IMR-90 (cell line): ENCODE data around the gene PIM1. TPM values are rescaled to one million over a fixed set of nuclear protein-coding genes. Genes with fewer than 3 reads are reported as not detected.

ENCODE experiments used
- ATAC-seq: fragments of 200-7000 bp; cut with Tn5 transposase; 2 replicates; pipeline ENCODE4 v1.9.1; 2020; ENCODE audit warnings: low read depth, mild to moderate bottlenecking, moderate library complexity
- BruUV-seq: library from RNA; stranded (reverse); fragments of 400-500 nt; replicated peaks from 2 replicates; lab custom pipeline; 2021; lab: Mats Ljungman, UMichigan
- CTCF ChIA-PET: fragments of 300-600 bp; formaldehyde crosslinking; extraction: SDS; loops from one replicate; lab custom pipeline; 2021; ENCODE audit warnings: antibody characterized with exemption; lab: Yijun Ruan, JAX
- POLR2A ChIA-PET: fragments of 300-600 bp; sonication (Branson Sonifier 250); formaldehyde crosslinking; loops from one replicate; lab custom pipeline; 2022; ENCODE audit warnings: antibody characterized with exemption; ENCODE audit not compliant: unreplicated experiment; lab: Charles Lee
- DNase-seq: peaks from one replicate; pipeline ENCODE4 v3.0.0; 2013
- H2AFZ ChIP-seq: replicated peaks from 2 replicates; pipeline ENCODE3; 2013; ENCODE audit warnings: low read length, mild to moderate bottlenecking; ENCODE audit not compliant: poor library complexity
- H2AK5ac ChIP-seq: 2 replicates; pipeline ENCODE4 v1.6.1; 2013; ENCODE audit warnings: low read depth, low read length, inconsistent platforms
- H2AK9ac ChIP-seq: replicated peaks from 2 replicates; pipeline ENCODE3; 2013; ENCODE audit warnings: mild to moderate bottlenecking, low read depth, low read length, moderate library complexity; ENCODE audit not compliant: poor library complexity
- H2BK120ac ChIP-seq: 2 replicates; pipeline ENCODE4 v1.6.1; 2013; ENCODE audit warnings: low read depth, low read length, inconsistent platforms
- H2BK15ac ChIP-seq: 3 replicates; pipeline ENCODE4 v1.6.1; 2013; ENCODE audit warnings: low read depth, low read length, inconsistent platforms
- H2BK20ac ChIP-seq: 2 replicates; pipeline ENCODE4 v1.6.1; 2013; ENCODE audit warnings: low read depth, mild to moderate bottlenecking, inconsistent platforms, low read length, moderate library complexity
- H2BK5ac ChIP-seq: 2 replicates; pipeline ENCODE4 v1.6.1; 2013; ENCODE audit warnings: mild to moderate bottlenecking, low read depth, low read length, inconsistent platforms; ENCODE audit not compliant: poor library complexity, severe bottlenecking
- H3K14ac ChIP-seq: replicated peaks from 2 replicates; pipeline ENCODE4 v1.6.1; 2013; ENCODE audit warnings: low read depth, low read length, inconsistent platforms
- H3K18ac ChIP-seq: 2 replicates; pipeline ENCODE4 v1.6.1; 2013; ENCODE audit warnings: low read depth, low read length, control low read depth
- H3K23ac ChIP-seq: 2 replicates; pipeline ENCODE4 v1.6.1; 2013; ENCODE audit warnings: low read depth, low read length, inconsistent platforms
- H3K27ac ChIP-seq: 2 replicates; pipeline ENCODE4 v1.5.1; 2013; ENCODE audit warnings: mild to moderate bottlenecking, control low read depth, low read length; ENCODE audit not compliant: insufficient read depth
- H3K27me3 ChIP-seq: 2 replicates; pipeline ENCODE4 v1.6.1; 2013; ENCODE audit warnings: low read length; ENCODE audit not compliant: control insufficient read depth, insufficient read depth
- H3K36me3 ChIP-seq: 2 replicates; pipeline ENCODE4 v1.6.1; 2013; ENCODE audit warnings: low read length, mixed read lengths; ENCODE audit not compliant: control insufficient read depth, insufficient read depth
- H3K4ac ChIP-seq: 2 replicates; pipeline ENCODE4 v1.6.1; 2013; ENCODE audit warnings: low read depth, low read length, inconsistent platforms
- H3K4me1 ChIP-seq: 2 replicates; pipeline ENCODE4 v1.6.1; 2013; ENCODE audit warnings: low read length, mixed read lengths; ENCODE audit not compliant: control insufficient read depth, insufficient read depth
- H3K4me2 ChIP-seq: 2 replicates; pipeline ENCODE4 v1.6.1; 2013; ENCODE audit warnings: low read depth, mild to moderate bottlenecking, control low read depth, low read length, moderate library complexity
- H3K4me3 ChIP-seq: 2 replicates; pipeline ENCODE4 v1.5.1; 2013; ENCODE audit warnings: low read depth, mild to moderate bottlenecking, control low read depth, low read length, moderate library complexity; ENCODE audit not compliant: insufficient read depth
- H3K56ac ChIP-seq: 2 replicates; pipeline ENCODE4 v1.6.1; 2013; ENCODE audit warnings: low read length, inconsistent platforms; ENCODE audit not compliant: insufficient read depth; ENCODE audit errors: extremely low read depth
- H3K79me1 ChIP-seq, 2 experiments: 2 replicates each; pipeline ENCODE4 v1.6.1; 2013; ENCODE audit warnings: low read length in 2 of 2, inconsistent platforms in 1 of 2, low read depth in 1 of 2
- H3K9ac ChIP-seq: 2 replicates; pipeline ENCODE4 v1.6.1; 2013; ENCODE audit warnings: low read depth, low read length, control low read depth
- H3K9me1 ChIP-seq: 2 replicates; pipeline ENCODE4 v1.6.1; 2013; ENCODE audit warnings: low read length, inconsistent platforms; ENCODE audit not compliant: insufficient read depth
- H3K9me3 ChIP-seq: 2 replicates; pipeline ENCODE4 v1.6.1; 2013; ENCODE audit warnings: low read length; ENCODE audit not compliant: control insufficient read depth, insufficient read depth
- H4K20me1 ChIP-seq: 2 replicates; pipeline ENCODE4 v1.6.1; 2013; ENCODE audit warnings: low read length, inconsistent platforms; ENCODE audit not compliant: insufficient read depth
- H4K5ac ChIP-seq: 2 replicates; pipeline ENCODE4 v1.6.1; 2013; ENCODE audit warnings: mild to moderate bottlenecking, low read depth, low read length, control low read depth
- H4K8ac ChIP-seq, 2 experiments: 2 replicates each; pipeline ENCODE4 v1.6.1; 2013; ENCODE audit warnings: low read depth in 2 of 2, low read length in 2 of 2, control low read depth in 1 of 2, inconsistent platforms in 1 of 2
- H4K91ac ChIP-seq: 2 replicates; pipeline ENCODE4 v1.6.1; 2013; ENCODE audit warnings: low read depth, low read length, inconsistent platforms; ENCODE audit not compliant: insufficient read depth
- BHLHE40 ChIP-seq: fragments of 150-350 bp; IDR thresholded peaks from 2 replicates; pipeline ENCODE4 v1.6.1; 2016; ENCODE audit warnings: mild to moderate bottlenecking, low read depth, low read length
- CEBPB ChIP-seq: IDR thresholded peaks from 2 replicates; pipeline ENCODE4 v1.6.1; 2012; ENCODE audit warnings: low read depth, low read length, improper control_type of control experiment
- CHD1 ChIP-seq: IDR thresholded peaks from 2 replicates; pipeline ENCODE4 v1.6.1; 2012; ENCODE audit warnings: low read depth, low read length, improper control_type of control experiment
- CTCF ChIP-seq: conservative IDR thresholded peaks from 2 replicates; pipeline ENCODE4 v1.5.1; 2012; ENCODE audit warnings: mild to moderate bottlenecking, low read depth, low read length, improper control_type of control experiment
- ELK1 ChIP-seq: fragments of 150-350 bp; IDR thresholded peaks from 2 replicates; pipeline ENCODE4 v1.6.1; 2016; ENCODE audit warnings: low read depth, mild to moderate bottlenecking, low read length, moderate library complexity, borderline replicate concordance
- FOS ChIP-seq: fragments of 150-350 bp; IDR thresholded peaks from 2 replicates; pipeline ENCODE4 v1.6.1; 2016; ENCODE audit warnings: low read depth, low read length
- MAFK ChIP-seq: IDR thresholded peaks from 2 replicates; pipeline ENCODE4 v1.6.1; 2012; ENCODE audit warnings: low read depth, low read length, improper control_type of control experiment
- MXI1 ChIP-seq: IDR thresholded peaks from 2 replicates; pipeline ENCODE4 v1.6.1; 2012; ENCODE audit warnings: low read depth, mild to moderate bottlenecking, low read length, moderate library complexity, borderline replicate concordance
- POLR2A ChIP-seq: IDR thresholded peaks from 2 replicates; pipeline ENCODE4 v1.6.1; 2012; ENCODE audit warnings: mild to moderate bottlenecking, low read depth, low read length
- RAD21 ChIP-seq: IDR thresholded peaks from 2 replicates; pipeline ENCODE4 v1.6.1; 2012; ENCODE audit warnings: low read length, improper control_type of control experiment
- RCOR1 ChIP-seq: IDR thresholded peaks from 2 replicates; pipeline ENCODE4 v1.6.1; 2012; ENCODE audit warnings: mild to moderate bottlenecking, low read length, improper control_type of control experiment; ENCODE audit not compliant: insufficient replicate concordance
- RFX5 ChIP-seq: IDR thresholded peaks from 2 replicates; pipeline ENCODE4 v1.8.0; 2012; ENCODE audit warnings: low read depth, mild to moderate bottlenecking, low read length, moderate library complexity
- SMC3 ChIP-seq: fragments of 150-350 bp; IDR thresholded peaks from 2 replicates; pipeline ENCODE4 v1.6.1; 2016; ENCODE audit warnings: low read depth, mild to moderate bottlenecking, antibody characterized with exemption, low read length, moderate library complexity
- USF2 ChIP-seq: fragments of 150-350 bp; IDR thresholded peaks from 2 replicates; pipeline ENCODE4 v1.6.1; 2017; ENCODE audit warnings: mild to moderate bottlenecking, antibody characterized with exemption, low read length, low read depth
- WGBS, 2 experiments: methylation state at CpG; one replicate each; pipeline versions ENCODE4 v1.1.5 to v1.1.7; 2013; ENCODE audit warnings: missing lambda C conversion rate in 2 of 2; ENCODE audit not compliant: insufficient read length in 1 of 2; ENCODE audit errors: extremely low coverage in 2 of 2; 5-methylcytosine and 5-hydroxymethylcytosine counted together
- dilution Hi-C: fragments of 300-500 bp; cut with HindIII; formaldehyde crosslinking; loops from one replicate; pipeline ENCODE4 v1.14.3; 2018; ENCODE audit warnings: low sequenced_read_pairs; ENCODE audit not compliant: unreplicated experiment
- in situ Hi-C: fragments of 300-500 bp; cut with MboI; formaldehyde crosslinking; loops from 3 replicates; pipeline ENCODE4 v1.14.3; 2019; ENCODE audit warnings: low sequenced_read_pairs, inconsistent platforms, mixed read lengths
- intact Hi-C: fragments of 100-400 bp; cut with micrococcal nuclease; formaldehyde crosslinking; loops from 2 replicates; pipeline ENCODE4 v1.10.0; 2022
- polyA plus RNA-seq, 3 experiments: library from polyadenylated mRNA; depleted of rRNA; stranded (reverse); fragments of >200 nt; gene quantifications; 2 replicates each; pipeline ENCODE4 v1.2.3, GENCODE V29; 2012; ENCODE audit warnings: low replicate concordance in 1 of 3
- total RNA-seq: library from RNA; depleted of rRNA; stranded (reverse); fragments of >200 nt; gene quantifications from 2 replicates; pipeline ENCODE4 v1.2.3, GENCODE V29; 2012

Gene PIM1
- total and polyA plus RNA-seq, 2 of the 4 experiments (the other 2 are of a cell fraction), result 7.2 to 18.5 TPM

GRCh38 chr6:37202788-37203491, 33.0 kb downstream of the PIM1 start:
- no peak overlapping the region for H2BK120ac ChIP-seq
- dilution Hi-C loops, result no loop called here
- no peak overlapping the region for H4K91ac ChIP-seq
- H3K4me3 ChIP-seq, result no peak overlapping the region
- H3K18ac ChIP-seq, result no peak overlapping the region
- no peak overlapping the region for H3K27ac ChIP-seq
- intact Hi-C loops, result no loop called here
- no peak overlapping the region for H3K4me2 ChIP-seq
- TF ChIP-seq MXI1 (no peak), USF2 (no peak), CHD1 (no peak), BHLHE40 (no peak), RFX5 (no peak), ELK1 (no peak), MAFK (no peak), SMC3 (no peak), RCOR1 (no peak), CTCF (no peak), RAD21 (no peak), CEBPB (no peak), POLR2A (no peak), FOS (no peak)
- H3K56ac ChIP-seq, result no peak overlapping the region
- in situ Hi-C loops, result loop anchor here (10.0 kb wide), 1 partner anchor 148 kb away; no protein-coding TSS in a partner anchor
- no peak overlapping the region for H3K14ac ChIP-seq
- 100% methylated on average over 1 of the region's 7 CpGs; no CpG with 5 or more reads in 1 of the 2 experiments for WGBS, 2 experiments
- ChIA-PET POLR2A (no interaction called here), CTCF (interaction anchor here (0.5 kb wide), 1 partner anchor 10 kb away, joined by 3 read pairs; no protein-coding TSS in a partner anchor)
- peaks cover 13% of the 10 kb centered on the region for H3K27me3 ChIP-seq
- no peaks in the 10 kb centered on the region for H3K9me3 ChIP-seq
- H4K5ac ChIP-seq, result no peak overlapping the region
- BruUV-seq, result no TSS peak
- H3K9ac ChIP-seq, result no peak overlapping the region
- no peaks in the 10 kb centered on the region for H3K79me1 ChIP-seq
- no peak overlapping the region for H2BK15ac ChIP-seq
- no peak overlapping the region for H3K4ac ChIP-seq
- no peak overlapping the region for H2AFZ ChIP-seq
- H3K36me3 ChIP-seq, result no peaks in the 10 kb centered on the region
- no peak overlapping the region for H4K8ac ChIP-seq
- H3K23ac ChIP-seq, result no peak overlapping the region
- no peak for ATAC-seq
- no peak overlapping the region for H2AK9ac ChIP-seq
- no peaks in the 10 kb centered on the region for H3K9me1 ChIP-seq
- H2AK5ac ChIP-seq, result no peak overlapping the region
- 0 out of 2 replicates have a peak, but pooled peaks cover 2% of the 10 kb centered on the region for H4K20me1 ChIP-seq
- peaks cover 2% of the 10 kb centered on the region; the same call in 1 of the 2 replicates for H3K4me1 ChIP-seq
- no peak overlapping the region for H2BK5ac ChIP-seq
- DNase-seq, result no peak
- H2BK20ac ChIP-seq, result no peak overlapping the region
